WERI-Rb-1 (cell line): ENCODE measurements around the gene PITRM1.

Source experiments
- DNase-seq: peaks from one replicate; pipeline ENCODE4 v3.0.0-alpha.2; 2020
- H3K27ac ChIP-seq: fragments of 250-450 bp; sonication (Bioruptor Pico); 2 replicates; pipeline ENCODE4 v1.5.1; 2020; ENCODE audit warnings: mild to moderate bottlenecking, moderate library complexity
- H3K27me3 ChIP-seq: fragments of 250-450 bp; sonication (Bioruptor Pico); 2 replicates; pipeline ENCODE4 v1.5.1; 2021; ENCODE audit warnings: mild to moderate bottlenecking, low read depth, moderate library complexity; ENCODE audit not compliant: insufficient read depth, severe bottlenecking
- H3K36me3 ChIP-seq: fragments of 250-450 bp; sonication (Bioruptor Pico); 2 replicates; pipeline ENCODE4 v1.5.1; 2020; ENCODE audit warnings: mild to moderate bottlenecking, moderate library complexity
- H3K4me3 ChIP-seq: 2 replicates; pipeline ENCODE4 v1.5.1; 2011; ENCODE audit warnings: low read depth, mild to moderate bottlenecking, control low read depth, low read length
- H3K9me3 ChIP-seq: fragments of 250-450 bp; sonication (Bioruptor Pico); 2 replicates; pipeline ENCODE4 v1.5.1; 2021; ENCODE audit warnings: mild to moderate bottlenecking, moderate library complexity; ENCODE audit not compliant: severe bottlenecking
- TF ChIP-seq, protein P1 (sequence below): IDR thresholded peaks from 2 replicates; pipeline ENCODE4 v1.5.1; 2011; ENCODE audit warnings: low read depth, mild to moderate bottlenecking, control low read depth, inconsistent platforms, low read length

Gene PITRM1

DNA sequence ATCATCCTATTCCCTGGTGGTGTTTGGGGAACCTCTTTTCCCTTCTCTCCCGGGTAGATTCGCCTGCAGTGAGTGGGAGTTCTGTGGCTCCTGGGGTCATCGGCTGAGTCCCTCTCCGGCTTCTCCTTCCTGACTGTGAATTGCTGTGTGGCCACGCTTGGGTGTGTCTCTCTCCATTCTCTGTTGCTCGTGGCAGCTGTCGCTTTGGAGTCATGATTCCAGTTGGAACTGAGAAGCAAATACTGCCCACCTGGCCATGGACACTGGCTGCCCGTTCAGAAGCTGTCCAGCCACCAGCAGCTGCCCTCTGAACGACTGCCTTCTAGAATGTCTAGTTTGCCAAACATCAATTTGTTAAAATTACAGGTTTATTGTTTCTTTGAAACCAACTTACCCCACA is 23.1 kb upstream of the PITRM1 start:
- Histone ChIP-seq H3K36me3 (no peaks in the 10 kb centered on the region), H3K27me3 (no peaks in the 10 kb centered on the region), H3K9me3 (no peaks in the 10 kb centered on the region), H3K4me3 (no peak overlapping the region), H3K27ac (no peak overlapping the region)
- DNase-seq, result no peak
- TF ChIP-seq, protein P1, sequence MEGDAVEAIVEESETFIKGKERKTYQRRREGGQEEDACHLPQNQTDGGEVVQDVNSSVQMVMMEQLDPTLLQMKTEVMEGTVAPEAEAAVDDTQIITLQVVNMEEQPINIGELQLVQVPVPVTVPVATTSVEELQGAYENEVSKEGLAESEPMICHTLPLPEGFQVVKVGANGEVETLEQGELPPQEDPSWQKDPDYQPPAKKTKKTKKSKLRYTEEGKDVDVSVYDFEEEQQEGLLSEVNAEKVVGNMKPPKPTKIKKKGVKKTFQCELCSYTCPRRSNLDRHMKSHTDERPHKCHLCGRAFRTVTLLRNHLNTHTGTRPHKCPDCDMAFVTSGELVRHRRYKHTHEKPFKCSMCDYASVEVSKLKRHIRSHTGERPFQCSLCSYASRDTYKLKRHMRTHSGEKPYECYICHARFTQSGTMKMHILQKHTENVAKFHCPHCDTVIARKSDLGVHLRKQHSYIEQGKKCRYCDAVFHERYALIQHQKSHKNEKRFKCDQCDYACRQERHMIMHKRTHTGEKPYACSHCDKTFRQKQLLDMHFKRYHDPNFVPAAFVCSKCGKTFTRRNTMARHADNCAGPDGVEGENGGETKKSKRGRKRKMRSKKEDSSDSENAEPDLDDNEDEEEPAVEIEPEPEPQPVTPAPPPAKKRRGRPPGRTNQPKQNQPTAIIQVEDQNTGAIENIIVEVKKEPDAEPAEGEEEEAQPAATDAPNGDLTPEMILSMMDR, result no peak

DNA sequence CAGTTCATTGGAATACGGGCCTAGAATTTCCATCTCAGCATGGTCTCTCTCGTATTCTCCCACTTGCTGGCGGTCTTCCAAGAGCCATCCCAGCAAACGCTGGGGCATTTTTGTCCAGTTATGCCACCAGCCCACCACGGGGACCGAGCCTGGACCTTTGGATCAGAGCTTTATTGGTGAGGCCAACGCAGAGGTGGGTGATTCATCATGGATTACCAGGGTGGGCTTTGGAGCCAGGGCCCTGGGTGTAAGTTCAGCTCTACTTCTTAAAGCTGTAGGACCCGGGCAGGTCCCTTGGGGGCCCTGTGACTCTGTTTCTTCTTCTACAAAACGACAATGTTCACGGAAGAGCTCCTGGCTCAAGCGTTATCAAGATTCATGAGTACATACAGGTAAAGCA is 22.7 kb upstream of the PITRM1 start:
- TF ChIP-seq, protein P1, result no peak
- no peaks in the 10 kb centered on the region for H3K27me3 ChIP-seq
- no peak for DNase-seq
- H3K27ac ChIP-seq, result no peak overlapping the region
- H3K4me3 ChIP-seq, result no peak overlapping the region
- H3K36me3 ChIP-seq, result no peaks in the 10 kb centered on the region
- H3K9me3 ChIP-seq, result no peaks in the 10 kb centered on the region

DNA sequence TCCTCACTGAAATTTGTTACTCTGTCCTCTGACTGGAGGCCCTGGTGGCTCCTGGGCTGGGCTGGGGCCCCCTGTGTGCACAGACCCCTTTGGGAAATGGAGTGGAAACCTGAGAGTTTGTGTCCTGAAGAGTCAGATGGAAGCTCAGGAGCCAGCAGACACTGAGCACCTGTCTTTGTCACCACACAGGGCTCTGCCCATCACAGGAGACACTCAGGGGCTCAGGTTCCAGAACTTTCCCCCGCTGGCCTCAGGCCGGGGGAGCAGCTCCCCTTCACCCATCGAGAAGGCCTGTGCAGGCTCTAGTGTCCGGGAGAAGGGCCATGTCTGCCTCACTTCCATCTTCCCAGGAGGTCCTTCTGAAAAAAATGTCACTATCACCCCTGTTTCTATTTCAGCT is 22.3 kb upstream of the PITRM1 start:
- Histone ChIP-seq H3K27ac (no peak overlapping the region), H3K9me3 (no peaks in the 10 kb centered on the region), H3K4me3 (no peak overlapping the region), H3K36me3 (no peaks in the 10 kb centered on the region), H3K27me3 (no peaks in the 10 kb centered on the region)
- TF ChIP-seq, protein P1, result no peak
- DNase-seq, result no peak

DNA sequence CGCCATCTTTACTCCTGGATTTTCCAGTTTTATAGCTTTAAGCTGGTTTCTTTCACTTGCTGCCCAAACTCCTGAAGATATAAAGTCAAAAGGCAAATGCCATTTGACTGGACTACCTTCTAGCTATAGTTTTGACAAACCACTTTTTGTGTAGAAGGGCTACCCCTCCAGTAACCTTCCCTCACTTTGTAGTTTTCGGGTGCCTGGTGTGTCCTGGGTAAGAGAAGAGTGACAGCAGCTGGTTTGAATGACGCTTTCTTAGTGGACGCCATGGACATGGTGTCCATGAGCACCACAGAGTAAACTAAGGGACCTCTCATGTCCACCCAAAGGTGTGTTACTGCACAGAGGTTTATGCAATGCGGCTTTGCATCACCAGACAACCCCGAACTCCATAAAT is 21.2 kb upstream of the PITRM1 start:
- Histone ChIP-seq H3K4me3 (no peak overlapping the region), H3K27me3 (no peaks in the 10 kb centered on the region), H3K27ac (no peak overlapping the region), H3K36me3 (no peaks in the 10 kb centered on the region), H3K9me3 (no peaks in the 10 kb centered on the region)
- TF ChIP-seq, protein P1, result no peak
- no peak for DNase-seq

DNA sequence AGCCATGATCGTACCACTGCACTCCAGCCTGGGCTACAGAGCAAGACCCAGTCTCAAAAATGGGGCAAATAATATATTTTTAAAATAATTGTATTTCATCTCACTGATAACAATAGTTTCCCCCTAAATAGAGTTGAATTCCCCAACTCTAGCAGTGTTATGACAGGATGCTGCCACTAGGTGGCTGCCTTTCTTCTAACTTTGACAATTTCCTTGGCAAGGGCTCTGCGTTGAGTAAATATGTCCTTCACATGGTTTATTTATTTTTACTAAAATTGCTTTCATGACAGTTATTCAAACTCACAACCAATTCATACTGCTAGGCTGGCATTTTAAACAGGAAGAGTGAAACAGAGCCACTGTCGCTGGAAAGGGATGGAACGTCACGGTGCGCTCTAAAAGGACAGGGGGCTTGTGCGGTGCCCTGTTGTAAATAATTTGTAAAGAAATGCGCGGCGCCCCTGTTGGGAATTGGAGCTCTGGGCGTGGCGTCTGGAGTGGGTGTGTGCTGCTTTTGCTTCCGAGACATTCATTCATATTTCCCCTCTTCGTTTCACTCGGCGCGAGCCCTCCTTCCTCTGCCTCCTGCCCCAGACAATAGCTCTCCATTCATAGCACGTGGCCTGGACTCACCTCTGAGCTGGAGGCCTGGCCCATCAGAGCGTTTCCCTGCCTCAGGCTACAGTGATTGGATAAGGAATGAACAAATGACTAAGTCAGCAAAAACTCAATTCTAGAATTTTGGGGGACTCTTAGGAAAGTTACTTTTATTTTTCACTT is 20.5 kb upstream of the PITRM1 start:
- H3K27ac ChIP-seq, result no peak overlapping the region
- DNase-seq, result no peak

More for the DNA sequence above, 20.5 kb upstream of the PITRM1 start:
- H3K36me3 ChIP-seq, result no peaks in the 10 kb centered on the region
- no peak overlapping the region for H3K4me3 ChIP-seq
- no peaks in the 10 kb centered on the region for H3K27me3 ChIP-seq
- TF ChIP-seq, protein P1, result peak; percentile 40
- no peaks in the 10 kb centered on the region for H3K9me3 ChIP-seq
